Activated T-cell treated with anti-CD3 and anti-CD28 coated beads for 48 hours (primary cell): ENCODE results near the gene RBMS3.
"Not testable (repeated sequence)": the region's sequence is repeated elsewhere in the genome, so short reads cannot be mapped to it uniquely, and the experiment has no call there.

ENCODE experiments used
- DNase-seq: peaks from one replicate; pipeline ENCODE4 v3.0.0-alpha.2; 2020; ENCODE audit warnings: low read depth

Gene RBMS3

DNA sequence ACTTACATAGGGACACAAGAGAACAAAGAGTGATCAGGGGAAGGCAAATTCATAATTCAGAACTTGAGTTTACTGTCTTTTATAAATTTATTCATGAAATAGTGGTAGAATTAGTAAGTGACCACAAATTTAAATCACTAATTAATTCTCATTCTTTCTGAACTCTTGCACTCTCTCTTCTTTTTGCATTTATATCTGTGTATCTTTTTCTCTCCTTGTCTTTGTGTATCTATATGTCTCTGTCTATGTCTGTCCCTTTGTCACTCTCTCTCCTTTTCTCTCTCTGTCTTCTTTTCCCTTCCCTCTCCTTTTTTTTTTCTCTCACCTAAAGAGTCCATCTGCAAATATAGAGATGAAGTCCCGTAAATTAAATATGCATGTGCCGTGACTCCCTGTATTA lies 31.5 kb downstream of the RBMS3 start:
- DNase-seq: no peak

GRCh38 chr3:29312960-29313452 lies 32.1 kb downstream of the RBMS3 start:
- DNase-seq: no peak

DNA sequence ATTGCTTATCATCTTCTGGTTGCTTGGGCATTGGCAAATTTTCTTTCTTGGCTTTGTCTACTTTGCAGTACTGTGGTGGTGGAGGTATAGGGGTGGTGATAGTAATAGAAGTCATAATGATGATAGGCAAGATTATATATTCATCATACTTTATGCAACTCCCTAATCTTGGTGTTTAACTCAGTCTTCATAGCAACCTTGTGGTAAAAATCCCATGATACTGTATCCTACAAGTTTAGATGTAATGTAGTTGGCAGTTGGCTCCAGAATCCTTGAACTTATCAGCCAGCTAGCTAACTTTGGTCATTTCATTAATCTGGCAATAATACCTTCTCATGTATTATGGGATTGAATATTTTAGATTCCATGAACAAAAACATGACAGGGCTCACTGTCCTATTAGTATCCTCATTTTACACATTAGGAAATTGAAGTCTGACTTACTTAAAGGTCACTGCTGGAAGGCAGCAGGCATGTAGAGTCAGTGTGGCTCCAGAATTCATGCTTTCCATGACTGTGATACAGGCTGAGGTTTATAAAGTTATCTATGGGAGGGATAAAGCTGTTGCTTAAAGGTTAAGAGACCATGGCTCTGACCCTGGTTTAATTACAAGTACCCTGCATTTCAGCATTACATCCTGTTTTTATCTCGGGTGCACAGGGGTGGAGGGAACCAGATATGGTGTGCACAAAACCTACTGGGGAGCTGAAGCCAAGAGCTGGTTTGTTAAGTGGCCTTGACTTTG lies 33.3 kb downstream of the RBMS3 start:
- DNase-seq: no peak

- no peak for DNase-seq
These were observed 33.8 kb downstream of the RBMS3 start for GRCh38 chr3:29314727-29315088.

GRCh38 chr3:29317659-29318173 lies 36.8 kb downstream of the RBMS3 start:
- DNase-seq: no peak

GRCh38 chr3:29318251-29318650 lies 37.4 kb downstream of the RBMS3 start:
- no peak for DNase-seq

- DNase-seq: no peak
These were observed 38.4 kb downstream of the RBMS3 start for GRCh38 chr3:29319262-29319661.

DNA sequence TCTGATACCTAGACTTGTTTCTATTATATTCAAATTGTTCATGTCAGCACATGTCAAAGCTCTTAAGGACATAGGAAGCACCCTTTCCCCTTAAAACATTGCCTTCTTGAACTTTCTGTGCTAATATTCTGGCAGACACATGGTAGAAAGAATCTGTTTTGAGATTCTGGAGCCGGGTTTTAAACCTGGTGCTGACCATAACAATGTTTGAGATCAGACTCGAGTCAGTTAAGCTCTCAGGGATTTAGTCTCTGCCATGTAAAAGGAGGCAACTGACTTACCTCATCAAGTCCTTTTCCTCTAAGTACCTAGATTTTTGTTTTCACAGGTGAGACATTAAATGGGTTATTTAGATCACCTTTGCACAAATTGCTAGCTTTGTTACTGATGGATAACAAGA lies 38.9 kb downstream of the RBMS3 start:
- DNase-seq: no peak

GRCh38 chr3:29322586-29322985 lies 41.7 kb downstream of the RBMS3 start:
- DNase-seq: no peak

DNA sequence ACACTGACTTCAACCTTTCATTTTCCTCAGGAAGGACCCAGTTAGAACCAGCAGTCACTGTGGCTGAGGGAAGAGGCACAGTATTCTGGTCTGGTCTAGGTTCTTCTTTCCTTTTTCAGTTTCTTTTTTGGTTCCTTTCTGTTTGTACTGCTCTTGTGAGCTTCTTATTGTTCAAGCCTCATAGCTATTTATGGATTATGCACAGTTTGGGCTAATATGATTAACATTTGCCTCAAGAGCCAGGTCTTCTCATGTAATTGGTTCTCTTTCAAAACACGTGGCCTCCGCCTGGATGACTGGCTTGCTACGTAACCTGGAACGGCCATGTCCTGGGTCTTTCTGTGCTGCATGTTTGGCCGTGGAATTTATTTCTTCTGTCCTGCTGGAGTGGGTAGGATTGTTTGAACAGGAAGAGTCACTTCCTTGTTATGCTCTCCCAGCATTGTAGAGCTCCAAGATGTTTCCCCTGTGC lies 43.3 kb downstream of the RBMS3 start:
- DNase-seq: no peak

DNA sequence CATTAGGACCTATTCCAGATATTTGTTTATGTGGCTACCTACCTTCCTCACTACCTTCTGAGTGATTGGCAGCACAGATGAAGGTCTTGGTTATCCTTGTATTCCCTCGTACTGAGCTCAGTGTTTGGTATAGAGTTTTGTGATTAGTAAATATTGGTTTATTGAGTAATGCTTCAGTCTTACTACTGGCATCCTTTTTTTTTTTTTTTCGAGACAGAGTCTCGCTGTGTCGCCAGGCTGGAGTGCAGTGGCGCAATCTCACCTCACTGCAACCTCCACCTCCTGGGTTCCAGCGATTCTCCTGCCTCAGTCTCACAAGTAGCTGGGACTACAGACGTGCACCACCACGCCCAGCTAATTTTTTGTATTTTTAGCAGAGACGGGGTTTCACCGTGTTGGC lies 45.7 kb downstream of the RBMS3 start:
- DNase-seq: not testable (repeated sequence)

DNA sequence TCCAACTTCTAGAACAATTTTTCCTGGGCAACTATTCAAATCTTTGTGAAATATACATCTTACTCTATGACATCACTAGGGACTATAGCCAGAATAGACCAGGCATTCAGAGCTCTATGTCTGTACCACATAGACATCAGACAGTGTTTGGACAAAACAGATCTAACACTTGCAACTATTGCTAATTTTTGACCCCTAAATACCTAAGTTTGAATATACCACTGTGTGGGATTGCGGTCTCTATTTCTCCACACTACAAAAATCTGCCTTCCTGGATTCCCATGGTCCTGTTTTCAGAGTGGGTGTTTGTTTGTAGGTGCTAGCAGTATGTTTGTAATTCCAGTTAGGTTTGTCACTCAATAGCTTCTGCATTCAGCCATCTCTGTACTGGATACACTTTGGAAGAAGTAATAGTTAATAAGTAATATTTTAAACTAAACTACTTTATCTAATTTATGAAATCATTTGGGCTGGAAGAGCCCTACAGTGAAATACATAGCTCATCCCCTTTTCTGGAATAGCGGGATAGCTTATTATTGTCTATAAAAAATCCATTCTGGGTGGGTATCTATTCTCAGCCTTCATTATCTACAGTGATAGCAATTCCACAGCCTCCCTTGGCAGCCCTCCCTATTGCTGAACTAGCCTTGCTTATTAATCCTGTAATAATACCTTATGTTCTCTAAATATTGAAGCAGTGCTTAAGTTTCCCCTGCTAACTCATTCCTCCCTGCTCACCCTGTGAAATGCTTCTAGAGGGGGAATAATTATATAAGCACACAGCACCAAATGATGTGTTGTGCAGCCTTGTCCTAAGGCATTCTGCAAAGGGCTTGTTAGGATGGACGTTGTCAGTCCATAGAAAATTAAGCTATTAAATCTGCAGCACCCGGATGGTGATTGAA lies 49.4 kb downstream of the RBMS3 start:
- no peak for DNase-seq

DNA sequence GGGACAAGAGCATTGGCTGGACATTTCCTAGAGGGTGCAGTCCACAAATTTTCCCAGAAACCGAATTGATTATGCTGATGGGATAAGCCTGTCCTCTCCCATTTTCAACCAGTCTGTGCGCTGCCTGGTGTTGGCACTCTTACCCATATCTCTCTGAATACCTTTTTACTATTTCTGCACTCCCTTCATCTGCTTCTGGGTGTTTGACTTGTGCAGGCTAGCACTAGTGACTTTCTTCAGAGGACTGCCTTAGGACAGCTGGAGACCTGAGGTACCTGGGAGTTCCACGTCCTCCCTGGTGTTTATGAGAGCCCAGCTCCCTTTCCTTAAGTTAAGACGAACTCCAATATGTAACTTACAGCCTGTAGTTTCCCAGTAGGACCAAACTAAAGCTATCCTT lies 50.2 kb downstream of the RBMS3 start:
- no peak for DNase-seq

DNA sequence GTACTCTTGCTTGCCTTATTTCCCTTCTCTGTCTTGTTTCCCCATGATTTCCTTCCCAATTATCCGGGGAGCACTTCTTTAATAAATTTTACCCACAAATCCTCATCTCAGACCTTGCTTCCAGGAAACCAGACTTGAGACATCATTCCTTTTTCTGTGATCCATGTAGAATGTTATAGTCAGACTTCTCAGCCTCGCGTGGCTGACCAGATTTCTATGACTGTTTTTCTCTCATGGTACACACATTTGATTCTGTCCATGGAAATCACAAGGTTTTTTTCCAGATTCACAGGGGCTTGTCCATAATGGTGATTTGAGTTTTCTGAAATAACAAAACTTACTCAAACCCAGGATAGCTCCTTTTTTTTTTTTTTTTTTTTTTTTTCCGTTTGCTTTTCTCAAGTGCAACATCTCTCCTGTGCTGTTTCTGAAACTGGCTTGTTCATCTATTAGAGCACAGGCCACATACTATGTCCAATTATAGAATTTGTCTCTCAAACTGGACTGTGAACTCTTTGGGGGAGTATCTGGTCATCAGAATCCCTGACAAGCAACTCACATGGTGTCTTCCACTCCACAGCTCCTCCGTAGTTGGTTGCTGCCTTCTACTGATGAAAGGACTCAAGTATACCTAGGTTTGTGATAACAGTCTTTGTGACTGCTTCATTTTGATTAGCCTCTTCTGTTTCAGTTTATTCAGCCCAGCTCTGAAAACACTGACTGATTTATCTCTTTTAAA lies 50.8 kb downstream of the RBMS3 start:
- no peak for DNase-seq

- no peak for DNase-seq
These were observed 51.3 kb downstream of the RBMS3 start for GRCh38 chr3:29332195-29332637.

DNA sequence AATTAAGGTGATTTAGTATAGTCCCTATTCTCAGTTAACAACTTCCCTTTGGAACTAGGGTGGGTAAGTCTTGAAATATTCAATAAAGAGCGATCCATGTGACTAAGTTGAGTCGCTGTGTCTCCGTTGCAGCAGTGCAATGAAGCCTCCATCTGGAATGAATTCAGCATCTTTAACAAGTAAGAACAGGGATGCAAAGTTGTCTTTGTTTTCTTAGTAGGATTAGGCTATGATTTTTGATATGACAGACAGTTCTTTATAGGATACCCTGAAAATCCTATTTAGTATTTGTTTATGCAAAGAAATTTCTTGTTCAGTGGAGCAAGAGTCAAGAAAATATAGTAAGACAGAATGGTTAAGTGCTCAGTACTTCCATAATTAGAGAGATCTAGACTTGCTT lies 52.7 kb downstream of the RBMS3 start:
- no peak for DNase-seq

DNA sequence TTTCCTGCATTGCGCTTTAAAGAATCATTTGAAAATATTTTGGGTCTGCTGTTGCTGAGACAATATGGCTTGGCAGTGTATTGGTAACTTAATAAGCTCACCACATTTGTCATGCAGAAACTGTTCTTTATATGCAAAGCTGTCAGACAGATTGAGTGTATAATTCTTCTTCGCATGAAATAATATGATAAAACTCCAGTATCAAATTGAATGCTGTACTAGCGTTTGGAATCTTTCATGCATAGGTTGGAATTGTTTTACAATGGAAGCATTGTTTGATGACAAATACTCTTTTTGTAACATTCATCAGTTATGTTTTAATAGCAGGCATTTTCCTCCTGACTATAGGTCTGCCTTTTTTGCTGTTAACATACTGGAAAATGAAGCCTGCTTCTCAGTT lies 53.8 kb downstream of the RBMS3 start:
- no peak for DNase-seq

DNA sequence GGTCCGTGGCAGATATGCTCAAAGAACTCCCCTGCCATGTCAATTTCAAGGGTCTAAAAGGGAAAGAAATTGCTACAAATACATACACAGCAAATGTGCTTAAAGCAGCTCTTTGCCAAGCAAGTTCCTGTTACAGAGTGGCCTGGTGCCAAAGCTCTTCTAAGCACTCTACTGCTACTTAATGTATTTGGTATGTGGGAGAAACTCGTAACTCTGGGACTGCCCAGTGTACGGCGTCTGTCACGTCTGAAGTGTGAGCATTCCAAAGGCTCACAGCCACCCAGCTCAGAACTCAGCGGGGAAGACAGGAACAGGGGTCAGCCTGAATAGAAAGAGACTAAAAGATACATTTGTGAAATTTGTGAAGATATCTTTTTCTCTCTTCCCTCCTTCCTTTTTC lies 54.6 kb downstream of the RBMS3 start:
- no peak for DNase-seq

DNA sequence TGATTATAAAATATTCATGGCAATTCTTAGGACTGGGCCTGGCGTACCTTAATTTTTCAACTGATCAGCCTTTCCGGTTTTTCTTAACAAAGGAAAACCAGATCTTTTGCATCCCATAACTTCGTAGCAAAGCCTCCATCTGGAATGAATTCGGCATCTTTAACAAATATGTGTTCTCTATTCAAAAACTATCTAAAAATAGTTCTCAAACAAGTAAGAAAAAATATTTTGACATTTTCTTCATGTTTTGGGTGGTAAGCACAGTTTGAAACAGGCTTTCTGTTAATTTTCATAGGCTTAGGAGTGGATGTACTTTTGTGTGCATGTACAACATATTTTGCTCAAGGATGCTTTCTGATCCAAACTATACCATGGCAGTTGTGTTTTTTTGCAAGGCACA lies 55.1 kb downstream of the RBMS3 start:
- DNase-seq: no peak

GRCh38 chr3:29337565-29337964 lies 56.7 kb downstream of the RBMS3 start:
- no peak for DNase-seq

GRCh38 chr3:29338377-29338776 lies 57.5 kb downstream of the RBMS3 start:
- no peak for DNase-seq
